Endodermal cell (in vitro differentiated cells): ENCODE measurements around the gene C3orf33. TPM values are rescaled to one million over a fixed set of nuclear protein-coding genes. Genes with fewer than 3 reads are reported as not detected.

Experiments
- DNase-seq: peaks from one replicate; pipeline ENCODE4 v3.0.0-alpha.2; 2017
- H3K27ac ChIP-seq: 2 replicates; pipeline ENCODE4 v1.5.1; 2013; ENCODE audit warnings: mild to moderate bottlenecking, low read depth, low read length, moderate library complexity
- H3K27me3 ChIP-seq: 2 replicates; pipeline ENCODE4 v1.6.1; 2013; ENCODE audit warnings: mild to moderate bottlenecking, low read length, moderate library complexity; ENCODE audit not compliant: insufficient read depth, control insufficient read depth, poor library complexity, severe bottlenecking
- H3K36me3 ChIP-seq: 2 replicates; pipeline ENCODE4 v1.7.0; 2013; ENCODE audit warnings: mild to moderate bottlenecking, low read length, moderate library complexity; ENCODE audit not compliant: control insufficient read depth, insufficient read depth
- H3K4me1 ChIP-seq: one replicate; pipeline ENCODE4 v1.7.0; 2013; ENCODE audit warnings: low read length; ENCODE audit not compliant: control insufficient read depth, insufficient read depth
- H3K4me3 ChIP-seq: 2 replicates; pipeline ENCODE4 v1.5.1; 2013; ENCODE audit warnings: mild to moderate bottlenecking, low read length, moderate library complexity
- H3K9ac ChIP-seq: 2 replicates; pipeline ENCODE4 v1.6.1; 2013; ENCODE audit warnings: mild to moderate bottlenecking, low read length, moderate library complexity; ENCODE audit not compliant: poor library complexity, severe bottlenecking; ENCODE audit errors: extremely low read depth
- H3K9me3 ChIP-seq: 2 replicates; pipeline ENCODE4 v1.6.1; 2013; ENCODE audit warnings: mild to moderate bottlenecking, low read length, moderate library complexity; ENCODE audit not compliant: control insufficient read depth
- H3K27ac Mint-ChIP-seq: 2 replicates; pipeline ENCODE4 v1.8.0; 2020; ENCODE audit warnings: mixed read lengths
- H3K27me3 Mint-ChIP-seq: 2 replicates; pipeline ENCODE4 v1.8.0; 2021; ENCODE audit warnings: mild to moderate bottlenecking, mixed read lengths; ENCODE audit not compliant: insufficient read depth
- H3K36me3 Mint-ChIP-seq: 2 replicates; pipeline ENCODE4 v1.8.0; 2020; ENCODE audit warnings: low read depth, mixed read lengths
- H3K4me1 Mint-ChIP-seq: 2 replicates; pipeline ENCODE4 v1.8.0; 2020; ENCODE audit warnings: mixed read lengths
- H3K4me3 Mint-ChIP-seq: 2 replicates; pipeline ENCODE4 v1.8.0; 2020; ENCODE audit warnings: mild to moderate bottlenecking, moderate library complexity, mixed read lengths
- H3K9me3 Mint-ChIP-seq: 2 replicates; pipeline ENCODE4 v1.8.0; 2020; ENCODE audit warnings: mild to moderate bottlenecking, mixed read lengths
- CTCF ChIP-seq: fragments of 200-600 bp; sonication (generic); conservative IDR thresholded peaks from 2 replicates; pipeline ENCODE4 v1.5.0; 2021; ENCODE audit warnings: antibody characterized with exemption, mild to moderate bottlenecking
- WGBS, 2 experiments: methylation state at CpG; one replicate each; pipeline versions ENCODE4 v1.1.5 to v1.1.7; 2013; ENCODE audit warnings: missing lambda C conversion rate in 2 of 2, mixed read lengths in 1 of 2; ENCODE audit not compliant: insufficient coverage in 1 of 2, insufficient read length in 1 of 2; 5-methylcytosine and 5-hydroxymethylcytosine counted together
- total RNA-seq, 2 donors: library from RNA; stranded (reverse); fragmentation: NEBNext Ultra II Directional in 1 of 2; extraction: Animal tissue kit (Norgen Biotek cat#: 25700) in 1 of 2; gene quantifications; 2 replicates in 1 of 2; 3 replicates in 1 of 2; pipeline ENCODE4 v1.2.1, GENCODE V29; 2021

C3orf33 gene
- total RNA-seq, 2 donors from 2014 or later: 2.5 to 4.4 TPM

DNA sequence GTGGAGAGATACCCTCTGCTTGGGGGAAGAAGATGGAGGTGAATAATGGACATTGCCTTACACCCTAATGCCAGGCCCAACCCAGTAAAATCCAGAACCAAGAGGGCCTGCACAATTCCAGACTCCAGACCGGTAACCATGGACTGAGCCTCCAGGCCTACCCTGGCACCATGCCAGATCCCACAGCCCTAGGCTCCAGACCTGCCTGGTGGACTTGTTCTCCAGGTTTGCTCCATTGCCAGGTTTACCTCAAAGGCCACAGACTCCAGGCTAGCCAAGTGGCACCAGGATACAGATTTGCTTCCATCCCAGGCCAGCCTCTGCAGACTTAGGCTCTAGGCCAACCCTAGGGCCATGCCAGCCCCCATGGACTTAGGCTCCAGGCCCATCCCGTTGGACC, 75.2 kb downstream of the C3orf33 start:
- H3K36me3 ChIP-seq: no peaks in the 10 kb centered on the region
- no peak overlapping the region for H3K27ac ChIP-seq
- no peak overlapping the region for H3K9ac ChIP-seq
- no peaks in the 10 kb centered on the region for H3K9me3 Mint-ChIP-seq
- no peaks in the 10 kb centered on the region for H3K4me1 ChIP-seq
- DNase-seq: no peak
- H3K27me3 Mint-ChIP-seq: peaks cover 22% of the 10 kb centered on the region
- peaks cover 6% of the 10 kb centered on the region for H3K9me3 ChIP-seq
- no peak overlapping the region for H3K4me3 ChIP-seq
- no peaks in the 10 kb centered on the region for H3K27me3 ChIP-seq
- H3K4me3 Mint-ChIP-seq: no peak overlapping the region
- no peak for TF ChIP-seq CTCF
- no peak overlapping the region for H3K27ac Mint-ChIP-seq
- H3K36me3 Mint-ChIP-seq: peaks cover 7% of the 10 kb centered on the region
- WGBS, 2 experiments: 94 to 100% methylated on average over 2 of the region's 2 CpGs
- no peaks in the 10 kb centered on the region for H3K4me1 Mint-ChIP-seq

GRCh38 chr3:155727836-155728235, 78.2 kb downstream of the C3orf33 start:
- H3K9ac ChIP-seq: no peak overlapping the region
- Mint-ChIP-seq H3K4me1 (peaks cover 3% of the 10 kb centered on the region), H3K9me3 (peaks cover 7% of the 10 kb centered on the region), H3K27me3 (peaks cover 41% of the 10 kb centered on the region), H3K36me3 (peaks cover 13% of the 10 kb centered on the region), H3K27ac (no peak overlapping the region), H3K4me3 (no peak overlapping the region)
- no peaks in the 10 kb centered on the region for H3K36me3 ChIP-seq
- DNase-seq: no peak
- no peak overlapping the region for H3K4me3 ChIP-seq
- no peaks in the 10 kb centered on the region for H3K4me1 ChIP-seq
- H3K27me3 ChIP-seq: no peaks in the 10 kb centered on the region
- no peak overlapping the region for H3K27ac ChIP-seq
- no peak for TF ChIP-seq CTCF
- peaks cover 31% of the 10 kb centered on the region for H3K9me3 ChIP-seq
- 94 to 96% methylated on average over 3 of the region's 3 CpGs for WGBS, 2 experiments

GRCh38 chr3:155714295-155714718, 91.8 kb downstream of the C3orf33 start:
- no peak overlapping the region for H3K4me3 ChIP-seq
- H3K36me3 ChIP-seq: no peaks in the 10 kb centered on the region
- H3K27me3 ChIP-seq: no peaks in the 10 kb centered on the region
- H3K9ac ChIP-seq: no peak overlapping the region
- H3K4me1 ChIP-seq: no peaks in the 10 kb centered on the region
- Mint-ChIP-seq H3K27ac (peak overlapping the region; percentile 38), H3K27me3 (no peaks in the 10 kb centered on the region), H3K4me3 (no peak overlapping the region), H3K36me3 (peaks cover 15% of the 10 kb centered on the region), H3K9me3 (peaks cover 24% of the 10 kb centered on the region), H3K4me1 (peaks cover 14% of the 10 kb centered on the region)
- peak; percentile 85 for DNase-seq
- TF ChIP-seq CTCF: peak; percentile 45
- peaks cover 30% of the 10 kb centered on the region for H3K9me3 ChIP-seq
- 71 to 89% methylated on average over 3 to 5 of the region's 5 CpGs for WGBS, 2 experiments
- no peak overlapping the region for H3K27ac ChIP-seq

Other genes with a start within 250 kb of the C3orf33 start
- gene PLCH1, start 61.2 kb downstream of the C3orf33 start, total RNA-seq: 10 to 100 TPM; 12.0 to 12.4 TPM
- 10 to 100 TPM; 24.6 to 24.8 TPM for gene SLC33A1, start 48.1 kb upstream of the C3orf33 start, total RNA-seq
- 100 to 1,000 TPM; 112 to 138 TPM for gene GMPS, start 64.4 kb upstream of the C3orf33 start, total RNA-seq